Fibroblast of the aortic adventitia (primary cell): Measurements from ENCODE around the gene ZNF548. TPM values are rescaled to one million over a fixed set of nuclear protein-coding genes. Genes with fewer than 3 reads are reported as not detected.
A peak's percentile ranks its signal among the peaks of the same experiment; 100 is the strongest.

ENCODE experiments used
- DNase-seq: peaks from one replicate; pipeline ENCODE4 v3.0.0-alpha.2; 2010; ENCODE audit warnings: low read depth
- H3K4me3 ChIP-seq: 2 replicates; pipeline ENCODE4 v1.5.1; 2011; ENCODE audit warnings: low read depth, mild to moderate bottlenecking, control low read depth, low read length, moderate library complexity
- total RNA-seq: library from RNA; depleted of rRNA; stranded (reverse); fragments of >200 nt; gene quantifications from 2 replicates; pipeline ENCODE4 v1.2.3, GENCODE V29; 2012; ENCODE audit warnings: low replicate concordance
- TF ChIP-seq, protein P1 (sequence below): IDR thresholded peaks from 2 replicates; pipeline ENCODE4 v1.5.1; 2011; ENCODE audit warnings: mild to moderate bottlenecking, low read length, control low read depth, inconsistent platforms; ENCODE audit not compliant: insufficient read depth

The ZNF548 gene
- total RNA-seq, 1 donor = 20.4 TPM

DNA sequence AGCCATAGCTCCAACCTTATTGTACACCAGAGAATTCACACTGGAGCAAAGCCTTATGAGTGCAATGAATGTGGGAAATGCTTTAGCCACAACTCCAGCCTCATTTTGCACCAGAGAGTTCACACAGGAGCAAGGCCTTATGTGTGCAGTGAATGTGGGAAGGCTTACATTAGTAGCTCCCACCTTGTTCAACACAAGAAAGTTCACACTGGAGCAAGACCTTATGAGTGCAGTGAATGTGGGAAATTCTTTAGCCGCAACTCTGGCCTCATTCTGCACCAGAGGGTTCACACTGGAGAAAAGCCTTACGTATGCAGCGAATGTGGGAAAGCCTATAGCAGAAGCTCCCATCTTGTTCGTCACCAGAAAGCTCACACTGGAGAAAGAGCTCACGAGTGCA is 32.2 kb upstream of the ZNF548 start:
- DNase-seq = no peak
- TF ChIP-seq, protein P1, sequence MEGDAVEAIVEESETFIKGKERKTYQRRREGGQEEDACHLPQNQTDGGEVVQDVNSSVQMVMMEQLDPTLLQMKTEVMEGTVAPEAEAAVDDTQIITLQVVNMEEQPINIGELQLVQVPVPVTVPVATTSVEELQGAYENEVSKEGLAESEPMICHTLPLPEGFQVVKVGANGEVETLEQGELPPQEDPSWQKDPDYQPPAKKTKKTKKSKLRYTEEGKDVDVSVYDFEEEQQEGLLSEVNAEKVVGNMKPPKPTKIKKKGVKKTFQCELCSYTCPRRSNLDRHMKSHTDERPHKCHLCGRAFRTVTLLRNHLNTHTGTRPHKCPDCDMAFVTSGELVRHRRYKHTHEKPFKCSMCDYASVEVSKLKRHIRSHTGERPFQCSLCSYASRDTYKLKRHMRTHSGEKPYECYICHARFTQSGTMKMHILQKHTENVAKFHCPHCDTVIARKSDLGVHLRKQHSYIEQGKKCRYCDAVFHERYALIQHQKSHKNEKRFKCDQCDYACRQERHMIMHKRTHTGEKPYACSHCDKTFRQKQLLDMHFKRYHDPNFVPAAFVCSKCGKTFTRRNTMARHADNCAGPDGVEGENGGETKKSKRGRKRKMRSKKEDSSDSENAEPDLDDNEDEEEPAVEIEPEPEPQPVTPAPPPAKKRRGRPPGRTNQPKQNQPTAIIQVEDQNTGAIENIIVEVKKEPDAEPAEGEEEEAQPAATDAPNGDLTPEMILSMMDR = no peak
- H3K4me3 ChIP-seq = no peak overlapping the region

DNA sequence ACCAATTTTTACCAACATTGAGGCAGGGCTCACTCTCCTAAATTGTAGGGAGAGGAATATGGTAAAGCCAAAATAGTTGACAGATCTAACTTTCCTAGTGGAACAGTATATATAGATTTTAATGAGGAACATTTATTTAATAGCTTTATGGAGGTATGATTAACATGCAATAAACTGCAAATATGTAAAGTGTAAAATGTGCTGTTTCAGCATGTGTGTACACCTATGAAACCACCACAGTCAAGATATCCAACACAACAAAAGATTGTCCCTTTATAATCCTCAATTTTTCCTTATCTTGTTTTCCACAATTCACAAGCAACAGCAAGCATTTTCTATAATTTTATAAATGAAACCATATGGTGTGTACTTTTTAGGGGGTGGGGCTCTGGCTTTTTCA is 30.4 kb upstream of the ZNF548 start:
- TF ChIP-seq, protein P1 = no peak
- no peak for DNase-seq
- no peak overlapping the region for H3K4me3 ChIP-seq

- H3K4me3 ChIP-seq = peak overlapping the region; percentile 66
- TF ChIP-seq, protein P1 = no peak
- DNase-seq = no peak
These were observed 27.2 kb upstream of the ZNF548 start for GRCh38 chr19:57362419-57362818.

GRCh38 chr19:57362997-57363687 is 26.5 kb upstream of the ZNF548 start, which contains the start of the genes TRAPPC2B and ZNF547:
Gene TRAPPC2B (plus strand): TSS chr19:57363551. CDS start chr19:57364834, 1,283 bp downstream.
Gene ZNF547 (plus strand): TSS chr19:57363551. CDS start chr19:57368556, 5,005 bp downstream.
- peak; percentile 99 for DNase-seq
- TF ChIP-seq, protein P1 = no peak
- H3K4me3 ChIP-seq = peak within 1 kb of the TSS; percentile 90

DNA sequence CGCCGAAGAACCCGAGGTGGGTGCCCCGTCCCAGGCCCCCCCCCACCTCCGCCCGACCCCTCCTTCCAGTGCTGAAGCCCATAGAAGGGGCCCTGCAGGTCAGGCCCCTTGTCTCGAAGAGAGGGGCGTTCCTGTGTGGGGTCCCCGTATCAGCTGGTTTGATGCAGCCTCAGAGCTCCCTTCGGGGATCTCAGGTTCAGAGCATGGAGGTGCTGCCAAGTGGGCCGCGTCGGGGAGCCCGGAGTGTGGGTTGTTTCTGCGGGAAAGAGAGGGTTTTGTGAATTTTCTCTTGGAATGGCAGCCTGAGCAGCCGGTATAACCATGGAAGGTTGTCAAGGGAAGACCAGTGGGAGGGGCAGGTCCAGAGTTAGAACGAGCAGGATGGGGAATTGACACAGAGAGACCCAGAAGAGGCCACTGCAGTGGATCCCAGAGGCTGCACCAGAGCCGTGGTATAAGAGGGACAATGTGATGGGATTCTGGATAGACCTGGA is 25.9 kb upstream of the ZNF548 start:
- TF ChIP-seq, protein P1 = no peak

GRCh38 chr19:57366776-57367175 is 22.9 kb upstream of the ZNF548 start:
- TF ChIP-seq, protein P1 = no peak
- DNase-seq = no peak
- H3K4me3 ChIP-seq = no peak overlapping the region

More for the DNA sequence above, 25.9 kb upstream of the ZNF548 start:
- peak overlapping the region; percentile 90 for H3K4me3 ChIP-seq
- DNase-seq = no peak
